GM19043 (cell line): ENCODE results near the gene UNC93A.
"Not testable (repeated sequence)": the region's sequence is repeated elsewhere in the genome, so short reads cannot be mapped to it uniquely, and the experiment has no call there.

Experiments
- ATAC-seq: cut with Tn5 transposase; IDR thresholded peaks from one replicate; pipeline ENCODE4 v1.9.1; 2021; ENCODE audit warnings: low read depth; ENCODE audit not compliant: unreplicated experiment

The UNC93A gene

GRCh38 chr6:167290786-167291622 lies at the start of gene UNC93A:
Gene UNC93A (plus strand): TSS chr6:167291315. CDS start chr6:167291490, 175 bp downstream.
- ATAC-seq, result no peak

DNA sequence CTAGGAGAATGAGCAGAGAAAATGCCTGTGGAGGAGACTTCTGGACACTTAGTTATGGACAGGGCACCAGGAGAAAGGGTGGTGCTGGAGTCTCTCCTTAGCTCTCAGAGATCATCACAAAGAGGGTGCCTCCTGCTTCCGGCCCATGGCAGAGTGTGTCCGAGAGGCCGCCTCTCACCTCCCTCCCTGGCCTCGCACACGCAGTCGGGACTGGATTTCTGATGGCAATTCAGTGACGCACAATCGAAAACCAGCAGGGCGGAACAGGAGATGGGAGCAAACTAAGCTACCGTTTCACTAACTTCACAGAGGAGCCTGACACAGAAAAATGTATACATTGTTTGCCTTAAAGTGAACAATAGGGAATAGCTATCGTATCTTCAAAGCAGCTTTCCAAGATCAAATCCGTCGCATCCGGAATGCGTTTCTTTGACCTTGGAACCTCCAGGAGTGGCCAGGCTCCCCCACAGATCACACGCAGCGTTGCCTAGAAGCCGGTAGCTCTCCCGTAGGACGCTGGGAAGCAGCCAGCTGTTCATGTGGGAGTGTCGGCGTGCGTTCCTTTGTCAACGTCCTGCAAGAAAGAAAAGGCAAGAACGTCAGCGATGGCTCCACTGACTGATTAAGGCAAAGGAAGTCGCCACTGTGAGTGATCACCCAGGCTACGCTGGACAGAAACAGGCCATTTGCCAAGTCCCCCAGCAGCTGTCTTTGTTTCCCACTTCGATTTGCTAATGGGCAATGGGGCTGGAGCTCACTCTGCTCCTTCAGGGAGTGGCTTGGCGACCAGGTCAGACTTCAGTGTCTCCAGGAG lies 49.6 kb upstream of the UNC93A start:
- not testable (repeated sequence) for ATAC-seq

- ATAC-seq, result not testable (repeated sequence)
Measured at GRCh38 chr6:167242135-167242506, 49.0 kb upstream of the UNC93A start.

- ATAC-seq, result not testable (repeated sequence)
Measured at GRCh38 chr6:167242511-167243051, 48.5 kb upstream of the UNC93A start.

DNA sequence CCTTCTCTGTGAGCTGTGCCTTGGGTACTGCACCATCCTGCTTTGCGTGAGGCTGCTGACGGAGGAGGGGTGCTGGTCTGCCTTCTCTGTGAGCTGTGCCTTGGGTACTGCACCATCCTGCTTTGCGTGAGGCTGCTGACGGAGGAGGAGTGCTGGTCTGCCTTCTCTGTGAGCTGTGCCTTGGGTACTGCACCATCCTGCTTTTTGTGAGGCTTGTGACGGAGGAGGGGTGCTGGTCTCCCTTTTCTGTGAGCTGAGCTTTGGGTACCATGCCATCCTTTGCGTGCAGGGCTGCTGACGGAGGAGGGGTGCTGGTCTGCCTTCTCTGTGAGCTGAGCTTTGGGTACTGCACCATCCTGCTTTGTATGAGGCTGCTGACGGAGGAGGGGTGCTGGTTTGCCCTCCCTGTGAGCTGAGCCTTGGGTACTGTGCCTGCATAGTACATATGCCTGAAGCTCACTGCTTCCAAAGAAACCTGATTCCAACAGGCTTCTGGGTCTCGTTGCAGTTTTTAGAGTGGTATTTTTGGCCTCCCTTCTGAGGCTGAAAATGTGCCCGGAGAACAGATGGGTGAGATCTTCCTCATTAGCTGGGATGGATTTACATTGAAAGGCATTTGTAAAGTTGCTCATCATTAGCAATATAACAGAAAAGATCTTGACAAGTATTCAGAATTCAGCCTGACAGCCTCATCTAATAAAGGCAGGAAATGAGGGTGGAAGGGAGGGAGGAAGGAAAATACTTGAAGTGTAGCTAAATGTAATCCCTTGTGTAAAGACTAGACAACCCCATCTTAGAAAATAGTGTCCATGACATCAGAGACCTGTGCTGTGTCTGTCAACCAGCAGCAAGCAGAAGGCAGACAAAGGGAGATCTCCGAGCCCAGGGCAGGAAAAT lies 46.8 kb upstream of the UNC93A start:
- no peak for ATAC-seq

DNA sequence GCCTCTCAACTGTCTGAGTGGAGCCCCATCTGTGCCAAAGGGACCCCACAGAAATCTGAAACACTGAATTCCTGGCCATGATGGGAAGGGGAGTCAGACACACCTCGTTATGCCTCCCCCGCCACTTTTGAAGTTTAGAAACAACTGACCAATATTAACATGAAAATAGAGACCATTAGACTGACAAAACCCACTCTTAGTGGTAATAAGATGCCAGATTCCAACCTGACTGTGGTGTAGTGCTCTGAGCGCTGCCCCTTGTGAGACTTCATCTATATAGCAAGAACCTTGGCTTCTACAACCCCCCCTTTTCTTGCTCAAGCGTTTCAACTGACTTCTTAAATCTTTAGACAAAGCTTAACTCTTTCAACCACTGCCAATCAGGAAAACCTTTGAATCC lies 46.1 kb upstream of the UNC93A start:
- ATAC-seq, result no peak

DNA sequence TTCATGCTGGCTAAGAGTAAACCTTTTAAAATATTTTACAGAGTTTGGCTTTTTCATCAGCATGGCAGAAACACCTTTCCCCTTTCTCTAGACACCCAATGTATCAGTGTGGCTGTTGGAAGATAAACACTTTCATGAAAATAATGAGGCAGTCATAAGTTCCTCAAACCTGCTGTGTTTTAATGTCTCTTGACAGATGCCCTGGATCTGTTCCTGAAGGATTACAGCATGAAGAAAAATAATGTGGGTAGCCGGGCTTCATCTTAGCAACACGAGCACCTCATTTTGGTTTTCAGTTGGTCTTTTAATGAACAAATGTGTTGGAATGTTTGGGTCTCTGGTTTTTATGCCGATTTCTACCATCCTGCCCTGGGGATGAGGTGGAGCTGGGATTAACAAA lies 45.5 kb upstream of the UNC93A start:
- ATAC-seq, result no peak

GRCh38 chr6:167247814-167248595 lies 43.1 kb upstream of the UNC93A start:
- ATAC-seq, result no peak

DNA sequence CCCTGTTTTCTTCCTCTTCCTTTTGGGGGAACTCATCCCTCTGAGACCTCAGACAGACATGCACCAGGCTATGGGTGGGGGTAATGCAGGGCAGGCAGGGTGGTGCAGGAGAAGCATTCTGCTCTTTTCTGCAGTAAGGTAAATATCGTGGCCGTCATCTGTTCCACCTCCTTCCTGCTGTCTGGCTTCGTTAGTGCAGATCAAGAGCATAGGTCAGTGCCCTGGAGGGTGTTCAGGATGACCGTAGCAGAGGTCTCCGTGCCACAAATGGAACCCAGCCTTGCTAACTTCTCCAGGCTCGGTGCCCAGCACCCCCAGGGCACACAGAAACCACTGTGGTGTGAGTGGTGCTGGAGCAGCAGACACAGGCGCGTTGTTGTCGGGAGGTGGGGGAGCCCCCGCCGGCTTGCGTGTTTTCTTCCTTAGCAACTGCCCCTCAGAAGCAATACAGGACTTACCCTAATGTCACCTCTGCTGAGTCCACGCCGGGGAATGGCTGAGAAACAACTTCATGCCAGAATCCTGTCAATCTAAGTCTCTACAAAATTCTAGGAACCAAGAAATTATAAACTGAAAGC lies 42.1 kb upstream of the UNC93A start:
- not testable (repeated sequence) for ATAC-seq

GRCh38 chr6:167252271-167252670 lies 38.8 kb upstream of the UNC93A start:
- no peak for ATAC-seq

DNA sequence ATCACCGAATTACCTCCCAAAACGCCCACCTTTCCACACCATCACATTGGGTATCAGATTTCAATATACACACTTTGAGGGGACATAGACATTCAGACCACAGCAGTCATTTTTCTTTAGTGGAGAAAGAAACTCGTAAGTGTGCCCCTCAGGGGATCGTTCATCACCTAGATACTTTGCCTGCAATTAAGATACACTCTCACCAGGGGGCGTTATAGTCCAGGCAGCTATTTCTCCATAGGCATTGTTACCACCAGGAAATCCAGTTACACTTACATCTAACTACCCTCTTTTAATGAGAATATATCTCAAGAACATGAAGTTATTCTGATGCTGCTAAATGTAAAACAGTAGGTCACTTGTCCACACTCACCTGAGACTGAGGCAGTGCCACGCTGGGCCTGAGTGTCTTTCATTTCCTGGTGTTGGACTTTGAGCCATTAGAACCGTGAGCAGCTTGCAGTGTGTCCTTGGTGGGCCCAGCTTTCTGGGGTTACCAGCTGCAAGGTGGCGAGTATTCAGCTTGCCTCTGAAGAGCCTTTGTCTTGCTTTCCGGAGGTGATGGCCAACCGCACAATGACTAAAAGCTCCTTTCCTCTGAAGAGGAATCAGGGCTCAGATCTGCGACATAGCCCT lies 35.1 kb upstream of the UNC93A start:
- ATAC-seq, result no peak

DNA sequence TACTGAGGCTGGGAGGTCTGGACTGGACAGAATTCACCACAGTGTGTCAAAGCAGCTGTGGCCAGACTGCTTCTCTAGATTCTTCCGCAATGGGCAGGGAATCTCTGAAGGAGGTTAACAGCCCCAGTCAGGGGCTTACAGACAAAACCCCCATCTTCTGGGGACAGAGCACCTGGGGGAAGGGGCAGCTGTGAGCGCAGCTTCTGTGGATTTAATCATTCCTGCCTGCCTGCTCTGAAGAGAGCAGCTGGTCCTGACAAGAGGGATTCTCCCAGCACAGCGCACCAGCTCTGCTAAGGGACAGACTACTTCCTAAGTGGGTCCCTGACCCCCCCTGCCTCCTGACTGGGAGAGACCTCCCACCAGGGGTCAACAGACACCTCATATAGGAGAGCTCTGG lies 32.5 kb upstream of the UNC93A start:
- ATAC-seq, result no peak

- ATAC-seq, result not testable (repeated sequence)
Measured at GRCh38 chr6:167266057-167266829, 24.9 kb upstream of the UNC93A start.

- ATAC-seq, result no peak
Measured at GRCh38 chr6:167266830-167267555, 24.1 kb upstream of the UNC93A start.

- ATAC-seq, result not testable (repeated sequence)
Measured at GRCh38 chr6:167267556-167267898, 23.6 kb upstream of the UNC93A start.

DNA sequence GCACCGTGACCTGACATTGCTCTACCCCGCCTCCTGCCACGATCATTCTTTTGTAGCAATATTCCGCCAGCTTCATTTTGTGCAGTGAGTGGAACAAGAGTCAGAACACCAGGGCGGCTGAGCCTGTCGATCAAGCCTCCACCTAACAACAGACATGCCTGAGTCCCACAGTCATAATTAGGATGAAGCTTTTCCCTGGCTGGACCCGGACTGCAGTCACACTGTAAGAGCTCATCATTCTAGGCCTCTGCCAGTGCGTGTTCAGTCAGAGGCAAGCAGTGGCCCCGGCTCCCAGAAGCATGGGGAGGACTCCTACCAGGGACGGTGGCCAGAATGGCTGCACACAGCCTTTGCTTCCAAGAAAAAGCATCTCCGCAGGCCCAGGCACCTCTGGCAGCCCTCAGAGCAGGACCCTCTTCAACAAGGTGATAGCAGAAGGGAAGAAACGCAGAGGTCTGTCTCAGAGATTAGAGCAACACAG lies 23.2 kb upstream of the UNC93A start:
- no peak for ATAC-seq

GRCh38 chr6:167268683-167269280 lies 22.3 kb upstream of the UNC93A start:
- no peak for ATAC-seq
